Right lobe of liver (tissue), 6 donors: ENCODE results near the gene DEDD2. TPM values are rescaled to one million over a fixed set of nuclear protein-coding genes. Genes with fewer than 3 reads are reported as not detected.
"Not testable (repeated sequence)": the region's sequence is repeated elsewhere in the genome, so short reads cannot be mapped to it uniquely, and the experiment has no call there.

ENCODE experiments used
- ATAC-seq, 4 donors: fragments of 200-7000 bp; cut with Tn5 transposase; one replicate each; pipeline ENCODE4 v1.9.1; 2020; ENCODE audit warnings: mild to moderate bottlenecking in 4 of 4, moderate library complexity in 4 of 4
- DNase-seq, 3 donors: peaks; one replicate each; pipeline ENCODE4 v3.0.0-alpha.2; 2020
- H3K27ac ChIP-seq, 3 donors: fragments of 200-600 bp; one replicate each; pipeline ENCODE4 v1.8.0; 2022
- H3K27me3 ChIP-seq, 2 donors: fragments of 200-600 bp; one replicate each; pipeline ENCODE4 v1.8.0; 2022
- H3K36me3 ChIP-seq, 4 donors: fragments of 200-600 bp; sonication (generic) in 1 of 4; one replicate each; pipeline versions ENCODE4 v1.5.1 to v1.8.0; 2017 to 2022; ENCODE audit warnings: control low read depth in 1 of 4
- H3K4me1 ChIP-seq, 4 donors: fragments of 200-600 bp; sonication (generic) in 1 of 4; one replicate each; pipeline versions ENCODE4 v1.5.1 to v1.8.0; 2017 to 2022; ENCODE audit warnings: control low read depth in 1 of 4
- H3K4me3 ChIP-seq, 3 donors: fragments of 200-600 bp; one replicate each; pipeline ENCODE4 v1.8.0; 2022
- H3K9me3 ChIP-seq, 4 donors: fragments of 200-600 bp; sonication (generic) in 1 of 4; one replicate each; pipeline versions ENCODE4 v1.5.1 to v1.8.0; 2017 to 2022; ENCODE audit warnings: control low read depth in 1 of 4
- POLR2A ChIP-seq: fragments of 450-650 bp; IDR thresholded peaks from one replicate; pipeline ENCODE4 v1.6.1; 2017; ENCODE audit warnings: antibody characterized with exemption, mild to moderate bottlenecking
- WGBS: methylation state at CpG from one replicate; pipeline ENCODE4 v1.1.6; 2018; ENCODE audit warnings: low coverage, low lambda C conversion rate; ENCODE audit not compliant: insufficient coverage; ENCODE audit errors: missing lambda C conversion rate; 5-methylcytosine and 5-hydroxymethylcytosine counted together
- intact Hi-C, 2 donors: fragments of 100-400 bp; cut with DNase I; formaldehyde crosslinking; loops; one replicate each; pipeline versions ENCODE4 v1.11.2 to v1.14.1; 2022
- long read RNA-seq: library from polyadenylated mRNA; unstranded; transcript quantifications from one replicate; pipeline ENCODE4 v2.0.0, GENCODE V29; 2019
- total RNA-seq, 6 experiments: library from RNA; depleted of rRNA in 2 of 6; stranded (reverse); fragments of >200 nt in 2 of 6; fragmentation: NEBNext Ultra II Directional in 3 of 6; extraction: Animal tissue kit (Norgen Biotek cat#: 25700) in 3 of 6; gene quantifications; one replicate each; pipeline versions ENCODE4 v1.1.0 to v1.2.4, GENCODE V29; 2016 to 2023
- TF ChIP-seq, protein P1 (sequence below), 4 donors: fragments of 200-600 bp in 3 of 4; fragments of 450-650 bp in 1 of 4; IDR thresholded peaks; one replicate each; pipeline versions ENCODE4 v1.5.1 to v1.8.0; 2016 to 2022; ENCODE audit warnings: antibody characterized with exemption in 4 of 4, mild to moderate bottlenecking in 2 of 4
- donor health status: DM: no; HTN: yes; CAD: no.
- donor health status: DM: no; HTN: no; CAD: no.
- donor health status: DM: no; HTN: no; CAD: no.
- donor health status: DM: no; HTN: yes; CAD: no.
- donor health status: DM: no; HTN: yes; CAD: no.

DEDD2 gene, protein sequence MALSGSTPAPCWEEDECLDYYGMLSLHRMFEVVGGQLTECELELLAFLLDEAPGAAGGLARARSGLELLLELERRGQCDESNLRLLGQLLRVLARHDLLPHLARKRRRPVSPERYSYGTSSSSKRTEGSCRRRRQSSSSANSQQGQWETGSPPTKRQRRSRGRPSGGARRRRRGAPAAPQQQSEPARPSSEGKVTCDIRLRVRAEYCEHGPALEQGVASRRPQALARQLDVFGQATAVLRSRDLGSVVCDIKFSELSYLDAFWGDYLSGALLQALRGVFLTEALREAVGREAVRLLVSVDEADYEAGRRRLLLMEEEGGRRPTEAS
- total RNA-seq, result 10 to 100 TPM in 5 of 6 experiments, 1 to 10 TPM in 1; 8.1 to 18.0 (median 15.0) TPM
- long read RNA-seq, partial matches to known transcripts, result 0 of 3 reads
- long read RNA-seq, other reads (novel, unspliced or antisense), result 1 of 3 reads

DNA sequence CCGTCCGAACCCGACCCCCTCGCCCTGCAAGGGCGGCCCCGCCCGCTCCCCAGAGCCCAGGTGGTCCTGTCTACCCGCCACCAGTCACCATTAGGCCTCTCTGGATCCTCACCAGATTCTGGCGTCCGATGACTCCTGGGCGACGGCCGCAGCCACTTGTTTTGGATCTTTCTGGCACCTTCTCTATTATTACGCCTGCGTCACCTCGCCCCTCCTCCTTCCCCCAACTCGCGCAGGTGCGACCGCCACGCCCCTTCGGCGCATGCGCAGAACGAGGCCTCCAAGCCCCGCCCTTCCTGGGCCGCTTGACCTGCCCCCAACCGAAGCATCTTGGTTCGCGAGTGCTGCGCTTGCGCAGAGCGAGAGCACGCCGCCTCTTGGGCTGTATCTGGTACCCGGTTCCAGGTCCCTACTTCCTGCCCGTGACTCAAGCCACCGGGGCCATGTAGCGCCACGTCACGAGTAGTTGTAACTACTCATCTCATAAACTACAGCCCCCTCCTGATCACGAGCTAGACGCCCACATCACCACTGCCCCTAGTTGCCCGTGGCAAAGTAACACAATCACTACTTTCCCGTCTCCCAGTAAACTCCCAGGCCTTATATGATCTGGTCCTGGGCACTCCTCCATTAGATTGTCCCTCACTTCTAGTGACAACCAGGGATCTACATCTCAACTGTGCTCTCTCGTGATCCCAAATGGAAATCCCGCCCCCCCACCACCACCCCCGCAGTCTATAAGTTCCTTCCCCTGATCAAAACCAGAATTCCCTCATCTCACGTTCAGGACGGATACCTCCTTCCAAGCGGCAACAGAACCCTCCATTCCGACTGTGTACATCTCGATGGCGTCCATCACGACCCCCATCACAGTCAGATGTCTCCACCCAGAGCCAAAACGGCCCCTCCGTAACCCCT is at the start of gene DEDD2:
DEDD2 (minus strand) TSS at position 158 of the 918 bp plus-strand sequence. CDS start 670 bp downstream, outside the sequence.
- H3K27ac ChIP-seq, result peak within 1 kb of the TSS; percentile 99 to 100 (median 99)
- ATAC-seq (peak; percentile 76 to 82 (median 80)), DNase-seq (peak; percentile 99)
- TF ChIP-seq, protein P1, sequence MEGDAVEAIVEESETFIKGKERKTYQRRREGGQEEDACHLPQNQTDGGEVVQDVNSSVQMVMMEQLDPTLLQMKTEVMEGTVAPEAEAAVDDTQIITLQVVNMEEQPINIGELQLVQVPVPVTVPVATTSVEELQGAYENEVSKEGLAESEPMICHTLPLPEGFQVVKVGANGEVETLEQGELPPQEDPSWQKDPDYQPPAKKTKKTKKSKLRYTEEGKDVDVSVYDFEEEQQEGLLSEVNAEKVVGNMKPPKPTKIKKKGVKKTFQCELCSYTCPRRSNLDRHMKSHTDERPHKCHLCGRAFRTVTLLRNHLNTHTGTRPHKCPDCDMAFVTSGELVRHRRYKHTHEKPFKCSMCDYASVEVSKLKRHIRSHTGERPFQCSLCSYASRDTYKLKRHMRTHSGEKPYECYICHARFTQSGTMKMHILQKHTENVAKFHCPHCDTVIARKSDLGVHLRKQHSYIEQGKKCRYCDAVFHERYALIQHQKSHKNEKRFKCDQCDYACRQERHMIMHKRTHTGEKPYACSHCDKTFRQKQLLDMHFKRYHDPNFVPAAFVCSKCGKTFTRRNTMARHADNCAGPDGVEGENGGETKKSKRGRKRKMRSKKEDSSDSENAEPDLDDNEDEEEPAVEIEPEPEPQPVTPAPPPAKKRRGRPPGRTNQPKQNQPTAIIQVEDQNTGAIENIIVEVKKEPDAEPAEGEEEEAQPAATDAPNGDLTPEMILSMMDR (IDR thresholded peaks at IDR 0.05), result no peak
- peak; percentile 83 for TF ChIP-seq POLR2A
- H3K36me3 ChIP-seq, result peaks cover 0 to 19% (median 8%) of the 10 kb centered on the region in 4 donors
- H3K27me3 ChIP-seq, result no peaks in the 10 kb centered on the region
- WGBS, result 21% methylated on average over 55 of the region's 57 CpGs
- peak within 1 kb of the TSS; percentile 72 to 85 (median 83) for H3K4me3 ChIP-seq
- intact Hi-C loops, result no loop called here
- no peaks in the 10 kb centered on the region for H3K9me3 ChIP-seq
- peaks cover 0 to 46% (median 13%) of the 10 kb centered on the region in 4 donors for H3K4me1 ChIP-seq

DNA sequence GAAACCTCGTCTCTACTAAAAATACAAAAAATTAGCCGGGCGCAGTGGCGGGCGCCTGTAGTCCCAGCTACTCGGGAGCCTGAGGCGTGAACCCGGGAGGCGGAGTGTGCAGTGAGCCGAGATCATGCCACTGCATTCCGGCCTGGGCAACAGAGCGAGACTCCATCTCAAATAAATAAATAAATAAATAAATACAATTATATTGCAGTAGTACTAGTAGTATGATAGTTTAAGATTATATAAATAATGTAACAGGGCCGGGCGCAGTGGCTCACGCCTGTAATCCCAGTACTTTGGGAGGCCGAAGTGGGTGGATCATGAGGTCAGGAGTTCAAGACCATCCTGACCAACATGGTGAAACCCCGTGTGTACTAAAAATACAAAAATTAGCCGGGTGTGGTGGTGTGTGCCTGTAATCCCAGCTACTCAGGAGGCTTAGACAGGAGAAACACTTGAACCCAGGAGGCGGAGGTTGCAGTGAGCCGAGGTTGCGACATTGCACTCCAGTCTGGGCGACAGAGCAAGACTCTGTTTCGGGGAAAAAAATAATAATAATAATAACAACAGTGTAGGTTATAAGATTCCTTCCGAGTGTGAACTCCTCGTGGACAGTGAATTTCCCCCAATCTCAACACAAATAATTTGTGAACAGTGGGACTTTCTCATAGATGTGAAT is 49.6 kb upstream of the DEDD2 start:
- H3K9me3 ChIP-seq, H3K36me3 ChIP-seq, ATAC-seq, DNase-seq, intact Hi-C loops, H3K27me3 ChIP-seq, H3K4me3 ChIP-seq: not testable (repeated sequence)
- WGBS, result 92% methylated on average over 25 of the region's 25 CpGs
- H3K27ac ChIP-seq, result peak overlapping the region in 1 of 3 donors; percentile 100
- peaks cover 0 to 11% (median 2%) of the 10 kb centered on the region in 4 donors for H3K4me1 ChIP-seq

- H3K4me1 ChIP-seq, H3K4me3 ChIP-seq, DNase-seq, H3K27me3 ChIP-seq, H3K9me3 ChIP-seq, H3K36me3 ChIP-seq, H3K27ac ChIP-seq, intact Hi-C loops, ATAC-seq: not testable (repeated sequence)
- 85% methylated on average over 4 of the region's 4 CpGs for WGBS
Observed at GRCh38 chr19:42266105-42266504, 48.6 kb upstream of the DEDD2 start.

- no peak for DNase-seq
- TF ChIP-seq, protein P1 (IDR thresholded peaks at IDR 0.05), result no peak
- TF ChIP-seq POLR2A, result no peak
- Histone ChIP-seq H3K36me3 (no peaks in the 10 kb centered on the region), H3K27ac (no peak overlapping the region), H3K9me3 (no peaks in the 10 kb centered on the region), H3K27me3 (no peaks in the 10 kb centered on the region), H3K4me3 (no peak overlapping the region), H3K4me1 (no peaks in the 10 kb centered on the region)
- ATAC-seq, result no peak
- intact Hi-C loops, result no loop called here
- 83% methylated on average over 3 of the region's 3 CpGs for WGBS
Observed at GRCh38 chr19:42261763-42262162, 44.3 kb upstream of the DEDD2 start.

GRCh38 chr19:42257842-42258241 is 40.4 kb upstream of the DEDD2 start:
- 81% methylated on average over 3 of the region's 3 CpGs for WGBS
- intact Hi-C loops, DNase-seq, H3K27me3 ChIP-seq, H3K4me1 ChIP-seq, H3K36me3 ChIP-seq, H3K4me3 ChIP-seq, H3K27ac ChIP-seq, H3K9me3 ChIP-seq, ATAC-seq: not testable (repeated sequence)
